DND-41 (cell line): ENCODE measurements around the gene FTO.

Experiments used
- ATAC-seq: fragments of 200-7000 bp; cut with Tn5 transposase; 3 replicates; pipeline ENCODE4 v1.9.1; 2021; ENCODE audit warnings: low read depth; ENCODE audit not compliant: insufficient read depth
- DNase-seq: peaks from one replicate; pipeline ENCODE4 v3.0.0-alpha.2; 2020
- H2AFZ ChIP-seq: 2 replicates; pipeline ENCODE4 v1.6.0; 2012; ENCODE audit warnings: low read depth, low read length
- H3K27ac ChIP-seq: 2 replicates; pipeline ENCODE4 v1.5.1; 2012; ENCODE audit warnings: low read length, inconsistent platforms
- H3K27me3 ChIP-seq: fragments of 200-600 bp; sonication (generic); 2 replicates; pipeline ENCODE4 v1.6.0; 2012; ENCODE audit warnings: low read length, mild to moderate bottlenecking, inconsistent platforms; ENCODE audit not compliant: insufficient read depth, poor library complexity
- H3K36me3 ChIP-seq: 2 replicates; pipeline ENCODE4 v1.5.1; 2012; ENCODE audit warnings: low read length, inconsistent platforms; ENCODE audit not compliant: insufficient read depth
- H3K4me1 ChIP-seq: 2 replicates; pipeline ENCODE4 v1.5.1; 2012; ENCODE audit warnings: mild to moderate bottlenecking, low read length; ENCODE audit not compliant: insufficient read depth
- H3K4me2 ChIP-seq: 2 replicates; pipeline ENCODE4 v1.6.0; 2012; ENCODE audit warnings: mild to moderate bottlenecking, moderate library complexity, low read length, inconsistent platforms; ENCODE audit not compliant: insufficient read depth
- H3K4me3 ChIP-seq, 2 experiments: fragments of 200-600 bp in 1 of 2; shearing (Covaris generic) in 1 of 2; 2 replicates each; pipeline ENCODE4 v1.5.1; 2012 to 2016; ENCODE audit warnings: inconsistent platforms in 2 of 2, low read length in 2 of 2, mild to moderate bottlenecking in 2 of 2, low read depth in 1 of 2, moderate library complexity in 1 of 2
- H3K79me2 ChIP-seq: 2 replicates; pipeline ENCODE4 v1.6.0; 2012; ENCODE audit warnings: low read length, inconsistent platforms; ENCODE audit not compliant: insufficient read depth
- H3K9ac ChIP-seq: 2 replicates; pipeline ENCODE4 v1.6.0; 2012; ENCODE audit warnings: low read depth, mild to moderate bottlenecking, inconsistent platforms, low read length, moderate library complexity
- H3K9me3 ChIP-seq: 2 replicates; pipeline ENCODE4 v1.5.1; 2012; ENCODE audit warnings: low read length, moderate library complexity, mild to moderate bottlenecking, inconsistent platforms; ENCODE audit not compliant: insufficient read depth, severe bottlenecking
- H4K20me1 ChIP-seq: 2 replicates; pipeline ENCODE4 v1.6.0; 2012; ENCODE audit warnings: low read length; ENCODE audit not compliant: insufficient read depth
- EZH2 ChIP-seq: IDR thresholded peaks from 3 replicates; pipeline ENCODE4 v1.6.1; 2012; ENCODE audit warnings: borderline replicate concordance, low read depth, mild to moderate bottlenecking, moderate library complexity, low read length, inconsistent platforms; ENCODE audit not compliant: severe bottlenecking
- TF ChIP-seq, protein P1 (sequence below): IDR thresholded peaks from 2 replicates; pipeline ENCODE4 v1.5.1; 2012; ENCODE audit warnings: borderline replicate concordance, low read length, moderate library complexity, mild to moderate bottlenecking; ENCODE audit not compliant: poor library complexity, severe bottlenecking; ENCODE audit errors: extremely low read depth

FTO gene

DNA sequence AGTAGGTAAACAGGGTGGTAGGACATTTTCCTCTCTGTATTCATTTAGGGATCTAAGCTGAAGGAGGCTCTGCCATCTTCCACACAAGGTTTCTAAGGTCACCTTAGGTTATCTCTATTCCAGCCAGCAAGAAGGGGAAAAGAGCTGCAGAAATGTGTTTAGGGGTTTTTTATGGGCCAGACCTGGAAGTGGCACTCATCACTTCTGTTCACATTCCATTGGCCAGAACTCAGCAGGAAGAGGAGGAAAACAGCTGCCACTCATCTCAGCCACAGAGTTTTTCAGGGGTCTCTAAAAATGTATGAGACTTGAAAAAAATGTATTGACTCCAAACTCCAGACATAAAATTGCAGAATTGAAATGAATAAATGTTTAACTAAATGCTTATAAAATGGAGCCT lies 65.8 kb downstream of the FTO start:
- H3K79me2 ChIP-seq = peaks cover 80% of the 10 kb centered on the region

DNA sequence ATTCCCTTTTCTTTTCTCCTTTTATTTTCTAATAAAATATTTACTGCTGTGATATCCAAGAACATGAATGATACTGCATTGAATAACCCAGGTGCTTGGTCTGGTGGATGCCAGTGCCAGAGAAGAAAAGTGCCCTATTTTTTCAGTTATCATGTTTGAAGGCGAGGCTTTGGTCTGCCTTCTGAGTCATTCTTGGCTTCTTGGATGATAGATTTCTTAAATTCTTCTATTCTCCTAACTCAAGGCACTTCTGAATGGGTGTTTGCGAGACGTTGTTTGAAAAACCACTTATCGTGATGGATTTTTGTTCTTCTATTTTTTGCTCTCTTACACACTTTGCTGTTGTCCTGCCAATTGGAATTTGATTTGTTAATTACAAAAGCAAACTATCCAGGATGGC lies 66.7 kb downstream of the FTO start:
- H3K4me2 ChIP-seq = no peak overlapping the region
- TF ChIP-seq, protein P1, sequence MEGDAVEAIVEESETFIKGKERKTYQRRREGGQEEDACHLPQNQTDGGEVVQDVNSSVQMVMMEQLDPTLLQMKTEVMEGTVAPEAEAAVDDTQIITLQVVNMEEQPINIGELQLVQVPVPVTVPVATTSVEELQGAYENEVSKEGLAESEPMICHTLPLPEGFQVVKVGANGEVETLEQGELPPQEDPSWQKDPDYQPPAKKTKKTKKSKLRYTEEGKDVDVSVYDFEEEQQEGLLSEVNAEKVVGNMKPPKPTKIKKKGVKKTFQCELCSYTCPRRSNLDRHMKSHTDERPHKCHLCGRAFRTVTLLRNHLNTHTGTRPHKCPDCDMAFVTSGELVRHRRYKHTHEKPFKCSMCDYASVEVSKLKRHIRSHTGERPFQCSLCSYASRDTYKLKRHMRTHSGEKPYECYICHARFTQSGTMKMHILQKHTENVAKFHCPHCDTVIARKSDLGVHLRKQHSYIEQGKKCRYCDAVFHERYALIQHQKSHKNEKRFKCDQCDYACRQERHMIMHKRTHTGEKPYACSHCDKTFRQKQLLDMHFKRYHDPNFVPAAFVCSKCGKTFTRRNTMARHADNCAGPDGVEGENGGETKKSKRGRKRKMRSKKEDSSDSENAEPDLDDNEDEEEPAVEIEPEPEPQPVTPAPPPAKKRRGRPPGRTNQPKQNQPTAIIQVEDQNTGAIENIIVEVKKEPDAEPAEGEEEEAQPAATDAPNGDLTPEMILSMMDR = no peak
- TF ChIP-seq EZH2 = no peak

More for the DNA sequence above, 65.8 kb downstream of the FTO start:
- DNase-seq (no peak), ATAC-seq (no peak)
- no peaks in the 10 kb centered on the region for H3K9me3 ChIP-seq
- no peak overlapping the region for H3K4me2 ChIP-seq
- no peak overlapping the region for H3K9ac ChIP-seq
- H2AFZ ChIP-seq = no peak overlapping the region
- H3K36me3 ChIP-seq = no peaks in the 10 kb centered on the region
- H3K4me3 ChIP-seq = no peak overlapping the region
- no peaks in the 10 kb centered on the region; the same call in 1 of the 2 replicates for H4K20me1 ChIP-seq
- TF ChIP-seq, protein P1 = no peak
- TF ChIP-seq EZH2 = no peak
- H3K27me3 ChIP-seq = no peaks in the 10 kb centered on the region
- H3K27ac ChIP-seq = no peak overlapping the region
- peaks cover 39% of the 10 kb centered on the region for H3K4me1 ChIP-seq

DNA sequence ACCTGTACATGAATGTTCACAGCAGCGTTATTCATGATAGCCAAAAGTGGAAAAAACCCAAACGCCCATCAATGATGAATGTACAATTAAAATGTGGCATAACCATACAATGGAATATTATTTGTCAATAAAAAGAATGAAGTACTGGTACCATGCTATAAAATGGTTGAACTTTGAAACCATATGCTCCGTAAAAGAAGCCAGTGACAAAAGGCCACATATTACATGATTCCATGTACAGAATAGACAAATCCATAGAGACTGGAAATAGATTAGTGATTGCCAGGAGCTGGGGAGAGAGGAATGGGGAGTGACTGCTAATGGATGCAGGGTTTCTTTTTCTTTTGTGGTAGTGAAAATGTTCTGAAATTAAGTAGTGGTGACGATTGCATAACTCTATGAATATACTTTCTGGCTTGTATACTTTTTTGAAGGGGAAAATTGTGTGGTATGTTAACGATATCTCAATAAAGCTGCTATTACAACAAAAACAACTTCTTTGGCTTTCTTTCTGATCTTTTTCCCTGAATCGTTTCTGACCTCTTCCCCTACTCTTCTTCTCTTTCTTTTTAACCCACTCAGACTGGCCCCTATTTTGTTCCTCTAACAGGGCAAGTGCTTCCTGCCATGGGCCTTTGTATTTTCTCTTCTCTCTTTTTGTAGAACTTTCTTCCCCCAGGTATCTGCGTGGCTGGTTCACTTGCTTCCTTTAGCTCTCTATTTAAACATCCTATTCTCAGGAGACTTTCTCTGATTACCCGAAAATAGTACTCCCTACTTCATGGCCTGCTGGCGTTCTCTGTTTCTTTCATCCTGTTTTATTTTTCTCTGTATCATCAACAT lies 67.9 kb downstream of the FTO start:
- H3K9me3 ChIP-seq = no peaks in the 10 kb centered on the region
- DNase-seq = no peak
- ATAC-seq = no peak
- no peak overlapping the region for H3K9ac ChIP-seq
- H3K27me3 ChIP-seq = no peaks in the 10 kb centered on the region
- peaks cover 85% of the 10 kb centered on the region for H3K79me2 ChIP-seq
- H2AFZ ChIP-seq = no peak overlapping the region
- H3K36me3 ChIP-seq = no peaks in the 10 kb centered on the region
- TF ChIP-seq, protein P1 = no peak
- no peak for TF ChIP-seq EZH2
- H3K27ac ChIP-seq = peak overlapping the region; percentile 31
- peaks cover 58% of the 10 kb centered on the region for H3K4me1 ChIP-seq
- H3K4me2 ChIP-seq = no peak overlapping the region
- H3K4me3 ChIP-seq = no peak overlapping the region
- no peaks in the 10 kb centered on the region for H4K20me1 ChIP-seq

More for the DNA sequence above, 66.7 kb downstream of the FTO start:
- H4K20me1 ChIP-seq = no peaks in the 10 kb centered on the region; the same call in 1 of the 2 replicates
- no peaks in the 10 kb centered on the region for H3K9me3 ChIP-seq
- peaks cover 48% of the 10 kb centered on the region for H3K4me1 ChIP-seq
- DNase-seq (no peak), ATAC-seq (no peak)
- no peak overlapping the region for H3K27ac ChIP-seq
- H3K4me3 ChIP-seq = no peak overlapping the region
- no peak overlapping the region for H2AFZ ChIP-seq
- H3K9ac ChIP-seq = no peak overlapping the region
- no peaks in the 10 kb centered on the region for H3K27me3 ChIP-seq
- peaks cover 86% of the 10 kb centered on the region for H3K79me2 ChIP-seq
- H3K36me3 ChIP-seq = no peaks in the 10 kb centered on the region
